Natural killer cell (primary cell): Measurements from ENCODE around the gene CEP55. TPM values are rescaled to one million over a fixed set of nuclear protein-coding genes. Genes with fewer than 3 reads are reported as not detected.

Source experiments
- ATAC-seq, 3 donors: fragments of 150-1000 bp in 2 of 3; fragments of 200-7000 bp in 1 of 3; cut with Tn5 transposase; 1 replicate in 1 of 3; 2 replicates in 2 of 3; pipeline ENCODE4 v1.10.0; 2021; ENCODE audit warnings: mild to moderate bottlenecking in 2 of 3, moderate library complexity in 2 of 3
- DNase-seq, 2 donors: peaks; one replicate each; pipeline versions ENCODE4 v3.0.0 to v3.0.0-alpha.2; 2013 to 2021; ENCODE audit warnings: mixed read lengths in 1 of 2
- H3K27ac ChIP-seq: one replicate; pipeline ENCODE4 v1.5.1; 2013; ENCODE audit warnings: mild to moderate bottlenecking, low read length
- H3K27me3 ChIP-seq: one replicate; pipeline ENCODE4 v1.6.1; 2013; ENCODE audit warnings: low read length; ENCODE audit not compliant: control insufficient read depth, insufficient read depth
- H3K36me3 ChIP-seq: one replicate; pipeline ENCODE4 v1.6.1; 2013; ENCODE audit warnings: low read length; ENCODE audit not compliant: control insufficient read depth, insufficient read depth
- H3K4me1 ChIP-seq: one replicate; pipeline ENCODE4 v1.6.1; 2013; ENCODE audit warnings: low read length; ENCODE audit not compliant: control insufficient read depth, insufficient read depth
- H3K4me3 ChIP-seq: one replicate; pipeline ENCODE4 v1.5.1; 2013; ENCODE audit warnings: low read length
- H3K9me3 ChIP-seq: one replicate; pipeline ENCODE4 v1.6.1; 2013; ENCODE audit warnings: low read length; ENCODE audit not compliant: control insufficient read depth, insufficient read depth
- H3K27ac Mint-ChIP-seq, 2 donors: one replicate each; pipeline ENCODE4 v1.8.0; 2022; ENCODE audit warnings: mild to moderate bottlenecking in 2 of 2, mixed read lengths in 2 of 2, moderate library complexity in 1 of 2
- H3K27me3 Mint-ChIP-seq, 2 donors: one replicate each; pipeline ENCODE4 v1.8.0; 2022; ENCODE audit warnings: low read depth in 2 of 2, mixed read lengths in 2 of 2
- H3K36me3 Mint-ChIP-seq: one replicate; pipeline ENCODE4 v1.8.0; 2022; ENCODE audit warnings: mixed read lengths
- H3K4me1 Mint-ChIP-seq, 2 donors: one replicate each; pipeline ENCODE4 v1.8.0; 2022; ENCODE audit warnings: mixed read lengths in 2 of 2
- H3K4me3 Mint-ChIP-seq: one replicate; pipeline ENCODE4 v1.8.0; 2022; ENCODE audit warnings: mild to moderate bottlenecking, moderate library complexity, mixed read lengths
- H3K9me3 Mint-ChIP-seq, 2 donors: one replicate each; pipeline ENCODE4 v1.8.0; 2022; ENCODE audit warnings: mixed read lengths in 2 of 2
- WGBS: methylation state at CpG from one replicate; pipeline ENCODE4 v1.1.7; 2013; ENCODE audit warnings: missing lambda C conversion rate; ENCODE audit not compliant: insufficient coverage; 5-methylcytosine and 5-hydroxymethylcytosine counted together
- intact Hi-C: fragments of 100-400 bp; cut with micrococcal nuclease; formaldehyde crosslinking; loops from one replicate; pipeline ENCODE4 v1.14.2; 2022
- total RNA-seq, 4 donors: library from RNA; stranded (reverse); fragments of 120-200 nt in 1 of 4; gene quantifications; one replicate each; pipeline versions ENCODE4 v1.2.3 to v1.2.4, GENCODE V29; 2013 to 2022
- TF ChIP-seq, protein P1 (sequence below): fragments of 200-600 bp; IDR thresholded peaks from one replicate; pipeline ENCODE4 v1.8.0; 2022; ENCODE audit warnings: antibody characterized with exemption

CEP55 gene
- total RNA-seq, 3 donors from 2014 or later (not counting 1 experiment from before 2014, with no cell fraction given), result 0.35 to 0.85 (median 0.50) TPM

DNA sequence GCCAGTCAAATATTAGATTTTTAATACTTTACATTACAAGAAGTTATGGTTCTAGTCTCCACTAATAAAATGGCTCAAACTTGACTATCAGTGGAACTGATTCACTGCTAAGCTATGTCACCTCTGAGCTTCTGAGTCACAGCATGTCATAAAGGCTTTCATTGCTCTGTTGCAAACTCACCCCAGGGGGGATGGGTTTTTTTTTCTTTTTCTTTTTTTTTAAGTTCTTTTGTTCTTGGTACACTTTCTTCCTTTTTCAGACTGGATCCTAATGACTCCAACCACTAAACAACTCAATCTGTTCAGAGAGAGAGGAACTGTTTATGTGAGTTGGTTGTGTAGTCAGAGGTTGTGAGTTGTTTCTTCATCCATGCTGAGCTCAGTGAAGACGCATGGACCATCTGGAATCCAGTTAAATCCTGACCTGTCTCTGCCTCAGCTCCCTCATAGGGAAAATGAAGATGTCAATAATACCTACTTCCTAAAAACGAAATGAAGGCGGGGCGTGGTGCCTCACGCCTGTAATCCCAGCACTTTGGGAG is 25.2 kb upstream of the CEP55 start:
- no peaks in the 10 kb centered on the region for H3K36me3 Mint-ChIP-seq
- Histone ChIP-seq H3K27me3 (no peaks in the 10 kb centered on the region), H3K4me3 (no peak overlapping the region), H3K27ac (no peak overlapping the region), H3K4me1 (no peaks in the 10 kb centered on the region), H3K9me3 (no peaks in the 10 kb centered on the region), H3K36me3 (no peaks in the 10 kb centered on the region)
- intact Hi-C loops, result no loop called here
- ATAC-seq (no peak), DNase-seq (no peak)
- TF ChIP-seq, protein P1, sequence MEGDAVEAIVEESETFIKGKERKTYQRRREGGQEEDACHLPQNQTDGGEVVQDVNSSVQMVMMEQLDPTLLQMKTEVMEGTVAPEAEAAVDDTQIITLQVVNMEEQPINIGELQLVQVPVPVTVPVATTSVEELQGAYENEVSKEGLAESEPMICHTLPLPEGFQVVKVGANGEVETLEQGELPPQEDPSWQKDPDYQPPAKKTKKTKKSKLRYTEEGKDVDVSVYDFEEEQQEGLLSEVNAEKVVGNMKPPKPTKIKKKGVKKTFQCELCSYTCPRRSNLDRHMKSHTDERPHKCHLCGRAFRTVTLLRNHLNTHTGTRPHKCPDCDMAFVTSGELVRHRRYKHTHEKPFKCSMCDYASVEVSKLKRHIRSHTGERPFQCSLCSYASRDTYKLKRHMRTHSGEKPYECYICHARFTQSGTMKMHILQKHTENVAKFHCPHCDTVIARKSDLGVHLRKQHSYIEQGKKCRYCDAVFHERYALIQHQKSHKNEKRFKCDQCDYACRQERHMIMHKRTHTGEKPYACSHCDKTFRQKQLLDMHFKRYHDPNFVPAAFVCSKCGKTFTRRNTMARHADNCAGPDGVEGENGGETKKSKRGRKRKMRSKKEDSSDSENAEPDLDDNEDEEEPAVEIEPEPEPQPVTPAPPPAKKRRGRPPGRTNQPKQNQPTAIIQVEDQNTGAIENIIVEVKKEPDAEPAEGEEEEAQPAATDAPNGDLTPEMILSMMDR, result no peak
- H3K4me1 Mint-ChIP-seq, result no peaks in the 10 kb centered on the region
- H3K27ac Mint-ChIP-seq, result no peak overlapping the region
- peaks cover 0 to 3% of the 10 kb centered on the region in 2 donors for H3K27me3 Mint-ChIP-seq
- 87% methylated on average over 5 of the region's 5 CpGs for WGBS
- no peak overlapping the region for H3K4me3 Mint-ChIP-seq
- no peaks in the 10 kb centered on the region for H3K9me3 Mint-ChIP-seq

DNA sequence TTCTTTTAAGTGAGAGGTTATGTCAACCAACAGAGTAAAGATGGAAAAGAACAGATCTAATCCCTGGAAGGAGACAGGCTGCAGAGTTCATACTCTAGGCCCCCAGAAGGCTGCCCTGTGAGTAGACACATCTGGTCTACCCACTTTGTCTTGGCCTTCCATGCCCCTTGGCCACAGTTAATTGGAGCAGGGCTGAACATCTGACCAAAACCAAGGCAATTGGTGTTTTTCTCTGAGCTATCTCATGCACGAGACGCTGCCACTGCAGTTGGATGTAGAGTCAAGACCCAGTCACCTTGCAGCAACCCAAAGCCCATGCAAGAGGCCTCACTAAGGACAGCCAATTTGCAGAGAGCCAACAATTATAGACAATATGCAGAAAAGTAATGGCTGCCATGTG is 23.3 kb upstream of the CEP55 start:
- no peaks in the 10 kb centered on the region for H3K27me3 ChIP-seq
- no peaks in the 10 kb centered on the region for H3K4me1 ChIP-seq
- Mint-ChIP-seq H3K27me3 (peaks cover 0 to 12% of the 10 kb centered on the region in 2 donors), H3K9me3 (no peaks in the 10 kb centered on the region), H3K4me3 (no peak overlapping the region), H3K27ac (no peak overlapping the region), H3K4me1 (no peaks in the 10 kb centered on the region), H3K36me3 (no peaks in the 10 kb centered on the region)
- ATAC-seq (no peak), DNase-seq (no peak)
- 89% methylated on average over 2 of the region's 2 CpGs for WGBS
- intact Hi-C loops, result no loop called here
- H3K4me3 ChIP-seq, result no peak overlapping the region
- H3K27ac ChIP-seq, result no peak overlapping the region
- TF ChIP-seq, protein P1, result no peak
- H3K36me3 ChIP-seq, result no peaks in the 10 kb centered on the region
- no peaks in the 10 kb centered on the region for H3K9me3 ChIP-seq

DNA sequence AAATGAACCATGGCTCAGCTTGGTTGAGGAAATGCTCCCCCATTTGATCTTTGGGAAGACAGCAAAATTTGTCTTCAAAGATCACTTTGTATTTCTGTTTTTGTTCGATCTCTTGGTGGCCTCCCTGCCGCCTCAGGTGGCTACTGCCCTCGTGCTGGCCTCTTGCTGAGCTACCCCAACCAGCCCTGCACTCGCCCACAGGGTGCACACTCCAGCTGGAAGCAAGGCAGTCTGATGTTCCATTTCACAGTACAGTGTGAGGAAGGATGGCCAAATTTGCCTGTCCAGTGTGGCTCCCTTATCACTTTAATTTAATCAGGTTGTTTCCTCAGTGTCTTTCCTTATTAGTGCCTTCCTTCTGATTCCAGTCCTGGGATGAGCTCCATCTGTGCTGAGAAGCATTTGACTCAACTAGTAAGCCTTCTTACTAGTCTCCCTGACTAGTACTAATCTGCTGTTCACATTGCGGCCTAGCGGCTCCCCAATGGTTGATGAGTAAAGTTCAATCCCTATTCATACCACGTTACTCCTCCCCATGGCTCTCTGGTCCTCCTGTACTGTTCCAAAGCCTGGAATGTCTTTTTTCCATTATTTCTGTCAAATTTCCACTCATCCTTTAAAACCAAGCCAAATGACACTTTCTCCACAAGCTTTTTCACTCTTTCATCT is 22.5 kb upstream of the CEP55 start:
- no peaks in the 10 kb centered on the region for H3K36me3 Mint-ChIP-seq
- no peaks in the 10 kb centered on the region for H3K9me3 ChIP-seq
- no peaks in the 10 kb centered on the region for H3K27me3 ChIP-seq
- TF ChIP-seq, protein P1, result no peak
- H3K9me3 Mint-ChIP-seq, result no peaks in the 10 kb centered on the region
- intact Hi-C loops, result no loop called here
- no peak overlapping the region for H3K27ac Mint-ChIP-seq
- no peak overlapping the region for H3K4me3 Mint-ChIP-seq
- H3K4me1 Mint-ChIP-seq, result no peaks in the 10 kb centered on the region
- DNase-seq (no peak), ATAC-seq (no peak)
- no peaks in the 10 kb centered on the region for H3K4me1 ChIP-seq
- H3K27me3 Mint-ChIP-seq, result peaks cover under 1 to 12% of the 10 kb centered on the region in 2 donors
- WGBS, result 82% methylated on average over 7 of the region's 7 CpGs
- no peak overlapping the region for H3K4me3 ChIP-seq
- no peaks in the 10 kb centered on the region for H3K36me3 ChIP-seq
- H3K27ac ChIP-seq, result no peak overlapping the region

DNA sequence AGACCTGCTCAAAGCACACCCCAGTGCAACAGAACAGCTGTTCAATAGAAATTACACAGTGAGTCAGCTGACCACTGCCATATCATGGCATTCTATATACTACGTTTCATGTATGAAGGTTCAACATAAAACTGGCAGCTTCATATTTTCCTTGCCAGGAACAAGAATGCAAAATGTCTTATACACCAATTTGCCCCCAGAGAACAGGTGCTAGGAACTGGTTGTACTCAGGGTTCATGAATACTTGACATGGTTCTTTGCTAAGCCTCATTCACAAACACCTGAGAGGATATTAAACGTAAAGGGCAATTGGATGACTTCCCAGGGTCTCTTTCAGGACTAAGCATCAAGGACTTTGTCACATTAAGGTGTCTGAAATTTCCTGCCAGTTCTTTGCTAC is 21.2 kb upstream of the CEP55 start:
- no peaks in the 10 kb centered on the region for H3K36me3 Mint-ChIP-seq
- no peak overlapping the region for H3K27ac Mint-ChIP-seq
- TF ChIP-seq, protein P1, result no peak
- Histone ChIP-seq H3K36me3 (no peaks in the 10 kb centered on the region), H3K9me3 (no peaks in the 10 kb centered on the region), H3K27me3 (no peaks in the 10 kb centered on the region), H3K27ac (no peak overlapping the region), H3K4me3 (no peak overlapping the region), H3K4me1 (no peaks in the 10 kb centered on the region)
- no peaks in the 10 kb centered on the region for H3K4me1 Mint-ChIP-seq
- no peak for DNase-seq
- intact Hi-C loops, result no loop called here
- H3K4me3 Mint-ChIP-seq, result no peak overlapping the region
- H3K9me3 Mint-ChIP-seq, result no peaks in the 10 kb centered on the region
- no peak for ATAC-seq
- WGBS, result 81% methylated on average over 2 of the region's 2 CpGs
- H3K27me3 Mint-ChIP-seq, result peaks cover 10 to 16% of the 10 kb centered on the region in 2 donors
